ENCODE results near the gene CAP2.

CAP2 gene

GRCh38 chr6:17469006-17469832 lies 75.8 kb downstream of the CAP2 start:
- no peak overlapping the region for H3K4me3 ChIP-seq (replicated peaks in 1 of 2; ENCODE audit: low read depth in 2 of 2, low read length in 2 of 2)
- TF ChIP-seq CTCF (IDR thresholded peaks at IDR 0.05; ENCODE audit: low read depth, low read length): peak; percentile 16
- peak in 1 of 2 donors; percentile 23 for DNase-seq (ENCODE audit: low read depth in 2 of 2)

- no peak overlapping the region for H3K4me3 ChIP-seq (replicated peaks in 1 of 2; ENCODE audit: low read depth in 2 of 2, low read length in 2 of 2)
- peak in 1 of 2 donors; percentile 41 for DNase-seq (ENCODE audit: low read depth in 2 of 2)
- no peak for TF ChIP-seq CTCF (IDR thresholded peaks at IDR 0.05; ENCODE audit: low read depth, low read length)
These were observed 77.0 kb downstream of the CAP2 start for GRCh38 chr6:17470202-17470937.

GRCh38 chr6:17470938-17471327 lies 77.5 kb downstream of the CAP2 start:
- no peak overlapping the region for H3K4me3 ChIP-seq (replicated peaks in 1 of 2; ENCODE audit: low read depth in 2 of 2, low read length in 2 of 2)
- DNase-seq (ENCODE audit: low read depth in 2 of 2): peak; percentile 56 to 90
- TF ChIP-seq CTCF (IDR thresholded peaks at IDR 0.05; ENCODE audit: low read depth, low read length): no peak

- H3K4me3 ChIP-seq (replicated peaks in 1 of 2; ENCODE audit: low read depth in 2 of 2, low read length in 2 of 2): no peak overlapping the region
- TF ChIP-seq CTCF (IDR thresholded peaks at IDR 0.05; ENCODE audit: low read depth, low read length): no peak
- no peak for DNase-seq (ENCODE audit: low read depth in 2 of 2)
These were observed 79.3 kb downstream of the CAP2 start for GRCh38 chr6:17472653-17473183.

GRCh38 chr6:17473554-17473953 lies 80.2 kb downstream of the CAP2 start:
- no peak for TF ChIP-seq CTCF (IDR thresholded peaks at IDR 0.05; ENCODE audit: low read depth, low read length)
- no peak overlapping the region for H3K4me3 ChIP-seq (replicated peaks in 1 of 2; ENCODE audit: low read depth in 2 of 2, low read length in 2 of 2)
- DNase-seq (ENCODE audit: low read depth in 2 of 2): no peak

DNA sequence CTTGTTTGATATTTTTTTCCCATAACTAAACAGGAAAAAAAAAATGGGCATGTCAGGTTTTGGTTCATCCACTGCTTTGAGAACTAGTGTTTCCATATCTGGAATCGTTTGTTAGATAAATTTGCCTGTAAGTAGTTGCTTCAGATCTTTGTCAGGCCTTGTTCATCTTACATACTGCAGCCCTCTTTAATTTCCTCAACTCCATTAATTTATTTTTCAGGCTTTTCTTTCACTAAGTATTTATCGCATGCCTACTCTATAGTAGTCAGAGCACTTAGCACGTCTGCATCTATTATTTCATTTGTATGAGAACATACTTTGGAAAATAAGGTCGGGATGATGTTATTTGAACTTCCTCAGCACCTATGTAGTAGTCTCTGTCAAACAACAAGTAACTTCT lies 80.9 kb downstream of the CAP2 start:
- no peak overlapping the region for H3K4me3 ChIP-seq (replicated peaks in 1 of 2; ENCODE audit: low read depth in 2 of 2, low read length in 2 of 2)
- TF ChIP-seq CTCF (IDR thresholded peaks at IDR 0.05; ENCODE audit: low read depth, low read length): no peak
- no peak for DNase-seq (ENCODE audit: low read depth in 2 of 2)
